GM18517 (cell line): ENCODE measurements around the gene DUSP21.
A peak's percentile ranks its signal among the peaks of the same experiment; 100 is the strongest.
"Not testable (repeated sequence)": the region's sequence is repeated elsewhere in the genome, so short reads cannot be mapped to it uniquely, and the experiment has no call there.

ENCODE experiments used
- ATAC-seq: cut with Tn5 transposase; IDR thresholded peaks from one replicate; pipeline ENCODE4 v1.9.1; 2021; ENCODE audit warnings: mild to moderate bottlenecking, moderate library complexity; ENCODE audit not compliant: unreplicated experiment

The DUSP21 gene

DNA sequence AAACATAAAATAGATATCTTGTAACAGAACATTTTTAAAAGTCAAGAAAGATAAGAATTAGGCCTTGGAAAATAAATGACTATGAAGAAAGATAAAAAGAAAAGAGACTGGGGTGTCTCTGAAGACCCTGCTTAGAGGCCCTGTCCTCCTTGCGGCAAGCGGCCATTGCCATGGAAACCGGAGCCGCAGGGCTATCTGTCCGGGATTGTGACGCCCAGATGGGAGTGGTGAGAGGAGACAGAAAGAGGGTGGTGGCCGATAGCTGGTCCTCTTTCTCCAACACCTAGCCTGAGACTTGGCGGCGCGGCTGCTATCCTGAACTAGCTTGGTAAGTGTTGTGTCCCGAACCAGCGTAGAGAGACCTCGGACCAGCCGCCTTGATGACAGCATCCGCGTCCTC is at the start of gene DUSP21:
Gene DUSP21 (plus strand): TSS at position 269 of the 400 bp plus-strand sequence. CDS start 112 bp downstream, at position 381.
- ATAC-seq = no peak

DNA sequence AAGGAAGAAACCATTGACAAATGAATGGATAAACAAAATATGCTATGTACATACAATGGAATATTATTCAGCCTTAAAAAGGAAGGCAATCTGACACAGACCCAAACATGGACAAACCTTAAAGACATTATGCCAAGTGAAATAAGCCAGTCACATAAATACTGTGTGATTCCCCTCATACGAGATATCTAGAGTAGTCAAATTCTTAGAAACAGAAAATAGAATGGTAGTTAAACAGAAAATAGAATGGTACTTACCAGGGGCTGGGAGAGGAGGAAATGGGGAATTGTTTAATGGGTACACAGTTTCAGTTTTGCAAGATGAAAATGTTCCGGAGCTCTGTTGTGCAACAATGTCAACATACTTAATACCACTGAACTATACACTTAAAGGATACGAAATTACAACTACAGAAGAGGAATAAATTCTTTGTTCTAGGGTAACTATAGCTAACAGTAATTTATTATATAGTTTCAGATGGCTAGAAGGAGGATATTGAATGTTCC is 47.8 kb upstream of the DUSP21 start:
- no peak for ATAC-seq

- no peak for ATAC-seq
Measured at GRCh38 chrX:44802613-44803012, 41.2 kb upstream of the DUSP21 start.

DNA sequence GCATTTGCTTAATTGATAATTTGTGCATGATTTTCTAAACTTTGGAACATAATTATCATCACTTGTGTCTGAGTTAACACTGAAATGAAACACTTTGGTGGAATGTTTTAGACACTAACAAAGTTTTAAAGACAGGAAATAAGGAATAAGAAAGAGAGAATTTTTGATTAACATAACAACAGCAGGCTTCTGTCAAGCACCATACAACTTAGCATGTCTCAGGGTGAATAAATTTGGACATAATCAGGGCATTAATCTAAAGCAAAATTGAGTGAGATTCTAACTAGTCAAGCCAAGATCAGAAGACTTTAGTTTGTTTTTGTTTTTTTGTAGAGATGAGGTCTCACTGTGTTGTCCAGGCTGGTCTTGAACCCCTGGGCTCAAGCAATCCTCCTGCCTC is 28.1 kb upstream of the DUSP21 start:
- ATAC-seq = no peak

GRCh38 chrX:44816367-44816766 is 27.5 kb upstream of the DUSP21 start:
- ATAC-seq = no peak

DNA sequence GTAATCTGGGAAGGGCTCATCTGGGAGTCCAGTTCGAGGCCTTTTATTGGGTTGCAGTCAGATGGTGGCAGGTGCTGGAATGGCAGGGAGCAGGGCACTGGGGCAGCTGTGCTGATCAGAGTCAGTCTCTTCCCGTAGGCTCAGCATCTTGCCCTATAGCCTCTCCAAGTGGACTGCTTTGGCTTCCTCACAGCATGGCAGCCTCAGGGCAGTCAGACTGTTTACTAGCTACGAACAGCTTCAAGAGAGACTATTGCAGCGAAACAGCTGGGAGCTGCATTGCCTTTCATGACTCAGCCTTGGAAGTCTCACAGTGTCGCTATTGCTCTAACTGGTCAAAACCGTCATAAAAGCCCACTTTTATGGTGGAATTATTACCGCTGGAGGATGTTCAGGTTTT is 26.8 kb upstream of the DUSP21 start:
- ATAC-seq = no peak

- ATAC-seq = no peak
Measured at GRCh38 chrX:44822601-44823000, 21.2 kb upstream of the DUSP21 start.

- ATAC-seq = not testable (repeated sequence)
Measured at GRCh38 chrX:44823193-44823592, 20.6 kb upstream of the DUSP21 start.

GRCh38 chrX:44828008-44828605 is 15.7 kb upstream of the DUSP21 start:
- ATAC-seq = no peak

DNA sequence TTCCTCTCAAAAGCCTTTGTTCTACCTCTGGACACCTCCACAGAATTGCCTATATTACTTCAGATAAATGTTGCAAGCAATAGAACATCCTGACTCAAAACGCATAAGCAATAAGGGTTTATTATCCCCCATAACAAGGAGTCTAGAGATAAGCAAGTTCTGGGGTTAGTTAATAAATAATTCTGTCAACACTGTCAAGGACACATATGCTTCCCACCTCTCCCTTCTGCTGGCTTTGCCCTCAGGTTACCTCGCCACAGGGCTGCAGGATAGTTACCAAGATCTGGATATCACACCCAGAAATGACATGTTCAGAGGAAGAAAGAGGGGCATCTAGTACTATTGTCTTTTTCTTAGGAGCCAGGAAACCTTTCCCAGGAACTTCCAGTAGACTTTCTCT is 14.0 kb upstream of the DUSP21 start:
- ATAC-seq = no peak

GRCh38 chrX:44842550-44843317 is 1.1 kb upstream of the DUSP21 start:
- no peak for ATAC-seq

- no peak for ATAC-seq
Measured at GRCh38 chrX:44843318-44843702, 511 bp upstream of the DUSP21 start.

GRCh38 chrX:44844204-44844603 is 383 bp downstream of the DUSP21 start:
- no peak for ATAC-seq

DNA sequence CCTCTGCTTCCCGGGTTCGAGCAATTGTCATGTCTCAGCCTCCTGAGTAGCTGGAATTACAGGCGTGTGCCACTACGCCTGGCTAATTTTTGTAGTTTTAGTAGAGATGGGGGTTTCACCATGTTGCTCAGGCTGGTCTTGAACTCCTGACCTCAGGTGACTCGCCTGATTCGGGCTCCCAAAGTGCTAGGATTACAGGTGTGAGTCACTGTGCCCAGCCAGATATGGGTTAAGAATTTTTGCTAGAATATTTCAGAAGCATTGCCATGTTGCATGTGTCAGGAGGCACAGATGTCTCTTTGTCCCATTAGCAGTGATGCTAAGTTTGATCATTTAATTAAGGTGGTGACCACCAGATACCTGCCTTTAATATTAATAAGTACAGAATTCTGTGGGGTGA is 7.1 kb downstream of the DUSP21 start:
- not testable (repeated sequence) for ATAC-seq

DNA sequence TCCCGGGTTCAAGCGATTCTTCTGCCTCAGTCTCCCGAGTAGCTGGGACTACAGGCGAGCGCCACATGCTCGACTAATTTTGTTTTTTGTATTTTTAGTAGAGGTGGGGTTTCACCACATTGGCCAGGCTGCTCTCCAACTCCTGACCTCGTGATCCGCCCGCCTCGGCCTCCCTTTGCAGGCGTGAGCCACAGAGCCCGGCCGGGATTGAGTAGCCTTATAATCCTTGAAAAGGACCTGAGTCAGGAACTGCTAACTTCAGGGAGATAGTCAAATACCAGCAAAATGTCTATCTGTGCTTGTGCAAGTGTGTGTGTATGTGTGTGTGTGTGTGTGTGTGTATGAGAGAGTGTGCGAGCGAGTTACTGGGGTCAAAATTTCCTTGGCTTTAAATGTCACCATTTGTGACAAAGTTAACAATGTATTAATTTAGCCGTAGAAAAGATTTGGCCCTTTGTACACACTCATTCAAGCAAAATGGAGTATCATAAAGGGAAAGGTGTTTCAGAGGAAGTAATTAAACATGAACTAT is 27.4 kb downstream of the DUSP21 start:
- ATAC-seq = no peak

DNA sequence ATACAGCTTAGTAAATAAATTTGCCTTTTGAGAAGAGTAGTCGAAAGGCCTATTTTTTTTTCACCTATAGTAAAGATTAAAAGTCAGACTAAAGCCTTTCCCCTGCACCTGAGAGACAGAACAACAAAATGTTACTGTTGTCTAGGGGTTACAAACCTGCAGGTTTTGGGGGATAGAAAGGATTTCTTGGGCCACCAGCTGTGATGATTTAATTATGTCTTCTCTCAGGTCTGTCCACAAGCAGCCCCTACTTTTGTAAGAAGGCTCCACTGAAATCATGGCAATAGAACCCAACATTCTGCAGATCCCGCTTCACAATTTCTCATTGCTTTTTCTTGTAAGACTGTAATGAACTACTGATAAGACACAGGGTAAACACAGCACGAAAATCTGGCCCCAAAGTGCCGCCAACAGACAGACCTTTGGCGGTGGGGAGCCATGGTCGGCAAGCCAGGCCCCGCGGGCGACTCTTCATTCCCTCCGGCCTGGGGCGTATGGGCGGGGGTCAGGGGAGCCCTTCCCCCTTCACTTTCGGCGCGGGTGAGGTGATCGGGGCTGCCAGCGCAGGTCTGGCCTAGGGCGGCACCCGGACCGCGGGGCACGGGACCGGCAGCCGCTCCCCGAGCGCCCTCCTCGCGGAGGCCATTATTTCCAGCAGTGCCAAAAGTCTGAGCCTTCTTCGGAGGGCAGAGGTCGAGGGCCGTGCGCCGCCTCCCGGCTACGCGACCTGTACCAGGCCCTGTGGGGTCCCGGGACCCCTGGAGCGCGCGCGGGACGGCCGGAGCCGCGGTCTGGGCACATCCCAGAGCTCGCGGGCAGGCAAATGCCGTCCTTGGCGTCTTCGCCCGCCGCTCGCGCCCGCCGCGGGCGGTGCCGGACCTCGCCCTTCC is 28.4 kb downstream of the DUSP21 start:
- ATAC-seq = peak; percentile 29

DNA sequence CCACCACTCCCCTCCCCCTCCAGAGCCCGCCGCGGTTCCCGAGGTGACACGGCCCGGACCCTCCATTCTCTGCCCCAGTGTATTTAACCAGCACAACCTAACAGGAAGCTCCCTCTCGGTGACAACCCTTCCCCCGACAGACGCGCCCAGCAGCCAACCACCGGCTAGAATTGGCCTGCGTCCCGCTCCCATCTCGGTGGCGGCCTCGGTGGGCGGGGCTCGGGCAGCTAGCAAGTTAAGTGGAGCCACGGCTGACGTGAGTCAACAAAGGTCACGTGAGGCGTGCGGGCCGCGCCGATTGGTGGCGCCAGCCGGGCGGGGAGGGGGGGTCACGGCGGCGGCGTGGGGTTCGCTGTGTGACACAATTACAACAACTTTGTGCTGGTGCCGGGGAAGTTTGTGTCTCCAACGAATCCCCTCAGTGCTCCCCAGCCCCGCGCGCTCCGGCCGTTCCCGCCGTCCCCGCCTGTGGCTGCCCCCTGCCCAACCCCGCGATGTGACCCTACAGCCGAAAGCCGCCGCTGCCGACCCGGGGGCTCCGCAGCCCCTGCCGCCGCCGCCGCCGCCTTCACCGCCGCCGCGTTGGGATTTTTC is 29.1 kb downstream of the DUSP21 start, which contains the start of gene KDM6A:
Gene KDM6A (plus strand): TSS at position 368 of the 594 bp plus-strand sequence. CDS start 364 bp downstream, outside the sequence.
- peak; percentile 88 for ATAC-seq

DNA sequence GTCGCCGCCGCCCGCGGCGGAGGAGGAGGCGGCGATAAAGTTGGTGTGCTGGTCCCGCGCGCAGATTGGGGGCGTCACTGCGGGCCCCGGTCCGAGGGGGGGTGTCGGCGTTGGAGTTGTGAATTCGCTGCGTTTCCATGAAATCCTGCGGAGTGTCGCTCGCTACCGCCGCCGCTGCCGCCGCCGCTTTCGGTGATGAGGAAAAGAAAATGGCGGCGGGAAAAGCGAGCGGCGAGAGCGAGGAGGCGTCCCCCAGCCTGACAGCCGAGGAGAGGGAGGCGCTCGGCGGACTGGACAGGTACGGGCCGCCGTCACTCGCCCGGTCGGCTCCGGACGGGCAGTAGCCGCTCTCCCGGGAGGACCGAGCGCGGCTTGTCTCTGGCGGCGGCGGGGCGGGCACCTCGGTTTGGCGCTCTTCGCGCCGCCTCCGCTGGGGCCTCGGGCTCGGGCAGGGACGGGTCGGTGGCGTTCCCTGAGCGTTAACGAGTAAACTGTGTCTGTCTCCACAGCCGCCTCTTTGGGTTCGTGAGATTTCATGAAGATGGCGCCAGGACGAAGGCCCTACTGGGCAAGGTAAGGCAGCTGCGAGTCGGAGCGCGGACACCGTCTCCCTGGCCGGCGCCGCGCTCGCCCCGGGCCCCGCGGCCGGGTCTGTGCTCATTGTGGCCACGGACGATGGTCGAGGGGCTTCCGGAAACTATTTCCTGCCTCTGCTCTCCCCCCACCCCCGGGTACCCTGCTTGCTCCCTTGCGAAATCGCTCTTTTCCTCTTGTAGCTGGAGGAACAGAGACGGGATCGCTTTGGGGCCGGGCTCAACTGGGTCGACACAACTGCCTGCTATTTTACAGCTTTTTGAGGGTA is 29.8 kb downstream of the DUSP21 start:
- no peak for ATAC-seq

DNA sequence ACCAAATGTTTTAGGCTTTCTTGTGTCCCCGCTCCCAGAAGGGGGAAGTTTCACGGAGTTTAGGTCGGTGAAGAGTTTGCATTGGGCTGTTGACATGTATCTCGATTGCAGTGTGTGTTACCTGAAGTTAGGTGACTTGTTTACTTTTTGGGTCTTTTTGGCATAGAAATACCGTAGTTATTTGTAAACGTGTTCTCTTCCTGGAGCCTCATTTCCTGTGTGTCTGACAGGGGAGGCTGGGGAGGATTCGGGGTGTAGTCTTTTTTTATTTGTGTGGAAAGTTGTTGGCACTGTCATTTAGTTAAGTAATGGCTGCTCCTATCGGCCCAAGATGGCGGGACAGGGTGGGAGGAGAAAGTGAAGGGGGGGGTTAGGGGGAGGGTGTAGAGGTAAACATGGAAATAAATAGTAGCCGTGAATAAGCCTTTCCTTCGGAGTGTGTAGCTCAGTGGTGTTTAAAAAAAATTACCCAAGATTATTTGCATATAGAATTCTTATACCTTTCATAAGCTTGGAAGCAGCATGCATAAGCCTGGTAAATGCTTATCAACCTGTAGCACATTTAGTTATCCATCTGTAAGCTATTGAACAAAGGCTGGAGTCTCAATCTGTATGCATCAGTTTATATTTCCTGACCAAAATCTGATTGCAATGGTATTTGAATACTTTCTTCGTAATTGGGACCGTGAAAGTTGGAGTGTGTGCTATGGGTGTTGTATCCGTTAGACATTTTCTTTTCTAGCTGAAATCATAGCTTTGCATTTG is 30.8 kb downstream of the DUSP21 start:
- no peak for ATAC-seq
